Measurements from ENCODE around the gene FERMT1. TPM values are rescaled to one million over a fixed set of nuclear protein-coding genes. Genes with fewer than 3 reads are reported as not detected.

The FERMT1 gene
- total and polyA plus RNA-seq, 4 donors, result 0.83 to 2.4 (median 1.5) TPM

GRCh38 chr20:6122111-6122872, 538 bp downstream of the FERMT1 start:
- Histone ChIP-seq H3K4me3 (peak overlapping the region; percentile 30), H3K9me3 (ENCODE audit: control insufficient read depth in 4 of 4, insufficient read depth in 3 of 4, low read length in 3 of 4) (no peaks in the 10 kb centered on the region), H3K9ac (ENCODE audit: insufficient read depth in 1 of 2, low read length in 2 of 2) (peak overlapping the region; percentile 44 to 51), H3K36me3 (ENCODE audit: control insufficient read depth in 4 of 4, insufficient read depth in 4 of 4, low read length in 4 of 4) (no peaks in the 10 kb centered on the region), H3K27ac (ENCODE audit: low read depth in 1 of 2, low read length in 1 of 2) (peak overlapping the region in 1 of 2 donors; percentile 41), H3K27me3 (ENCODE audit: control insufficient read depth in 3 of 3, insufficient read depth in 3 of 3, low read length in 2 of 3) (no peaks in the 10 kb centered on the region), H3K4me1 (ENCODE audit: control insufficient read depth in 5 of 5, insufficient read depth in 5 of 5, low read length in 5 of 5) (peaks cover 0 to 18% (median 4%) of the 10 kb centered on the region in 5 donors)
- peak; percentile 48 to 74 (median 70) for DNase-seq
- WGBS, 2 donors, result 3% methylated on average over 27 of the region's 27 CpGs
- TF ChIP-seq, protein P1, sequence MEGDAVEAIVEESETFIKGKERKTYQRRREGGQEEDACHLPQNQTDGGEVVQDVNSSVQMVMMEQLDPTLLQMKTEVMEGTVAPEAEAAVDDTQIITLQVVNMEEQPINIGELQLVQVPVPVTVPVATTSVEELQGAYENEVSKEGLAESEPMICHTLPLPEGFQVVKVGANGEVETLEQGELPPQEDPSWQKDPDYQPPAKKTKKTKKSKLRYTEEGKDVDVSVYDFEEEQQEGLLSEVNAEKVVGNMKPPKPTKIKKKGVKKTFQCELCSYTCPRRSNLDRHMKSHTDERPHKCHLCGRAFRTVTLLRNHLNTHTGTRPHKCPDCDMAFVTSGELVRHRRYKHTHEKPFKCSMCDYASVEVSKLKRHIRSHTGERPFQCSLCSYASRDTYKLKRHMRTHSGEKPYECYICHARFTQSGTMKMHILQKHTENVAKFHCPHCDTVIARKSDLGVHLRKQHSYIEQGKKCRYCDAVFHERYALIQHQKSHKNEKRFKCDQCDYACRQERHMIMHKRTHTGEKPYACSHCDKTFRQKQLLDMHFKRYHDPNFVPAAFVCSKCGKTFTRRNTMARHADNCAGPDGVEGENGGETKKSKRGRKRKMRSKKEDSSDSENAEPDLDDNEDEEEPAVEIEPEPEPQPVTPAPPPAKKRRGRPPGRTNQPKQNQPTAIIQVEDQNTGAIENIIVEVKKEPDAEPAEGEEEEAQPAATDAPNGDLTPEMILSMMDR (IDR thresholded peaks at IDR 0.05; ENCODE audit: control extremely low read depth, extremely low read depth), result no peak
- no peak for ATAC-seq (ENCODE audit: insufficient read depth, low FRiP score)

DNA sequence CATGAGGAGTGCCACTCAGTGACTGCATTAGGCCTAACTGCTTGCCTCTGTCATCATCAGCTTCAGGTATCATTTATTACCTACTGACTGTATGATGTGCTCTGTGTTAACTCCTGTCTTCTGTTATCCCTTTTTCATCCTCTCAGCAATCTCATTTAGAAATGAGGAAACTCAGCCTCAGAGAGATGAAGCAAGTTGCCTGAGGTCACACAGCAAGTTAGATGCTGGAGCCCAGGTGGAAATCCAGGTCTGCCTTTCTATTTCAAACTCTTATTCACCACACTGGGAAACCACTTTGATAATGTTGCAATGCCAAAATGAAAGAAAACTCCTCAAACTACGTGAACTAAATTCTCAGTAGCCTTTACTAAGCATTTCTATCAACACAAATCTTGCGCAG, 1.3 kb downstream of the FERMT1 start:
- WGBS, 2 donors, result 80 to 87% methylated on average over 2 of the region's 2 CpGs
- ATAC-seq (ENCODE audit: insufficient read depth, low FRiP score) (no peak), DNase-seq (no peak)
- TF ChIP-seq, protein P1 (IDR thresholded peaks at IDR 0.05; ENCODE audit: control extremely low read depth, extremely low read depth), result no peak
- Histone ChIP-seq H3K4me3 (no peak overlapping the region), H3K9me3 (ENCODE audit: control insufficient read depth in 4 of 4, insufficient read depth in 3 of 4, low read length in 3 of 4) (no peaks in the 10 kb centered on the region), H3K4me1 (ENCODE audit: control insufficient read depth in 5 of 5, insufficient read depth in 5 of 5, low read length in 5 of 5) (peaks cover 0 to 18% (median 4%) of the 10 kb centered on the region in 5 donors), H3K9ac (ENCODE audit: insufficient read depth in 1 of 2, low read length in 2 of 2) (no peak overlapping the region), H3K27ac (ENCODE audit: low read depth in 1 of 2, low read length in 1 of 2) (no peak overlapping the region), H3K27me3 (ENCODE audit: control insufficient read depth in 3 of 3, insufficient read depth in 3 of 3, low read length in 2 of 3) (no peaks in the 10 kb centered on the region), H3K36me3 (ENCODE audit: control insufficient read depth in 4 of 4, insufficient read depth in 4 of 4, low read length in 4 of 4) (no peaks in the 10 kb centered on the region)

DNA sequence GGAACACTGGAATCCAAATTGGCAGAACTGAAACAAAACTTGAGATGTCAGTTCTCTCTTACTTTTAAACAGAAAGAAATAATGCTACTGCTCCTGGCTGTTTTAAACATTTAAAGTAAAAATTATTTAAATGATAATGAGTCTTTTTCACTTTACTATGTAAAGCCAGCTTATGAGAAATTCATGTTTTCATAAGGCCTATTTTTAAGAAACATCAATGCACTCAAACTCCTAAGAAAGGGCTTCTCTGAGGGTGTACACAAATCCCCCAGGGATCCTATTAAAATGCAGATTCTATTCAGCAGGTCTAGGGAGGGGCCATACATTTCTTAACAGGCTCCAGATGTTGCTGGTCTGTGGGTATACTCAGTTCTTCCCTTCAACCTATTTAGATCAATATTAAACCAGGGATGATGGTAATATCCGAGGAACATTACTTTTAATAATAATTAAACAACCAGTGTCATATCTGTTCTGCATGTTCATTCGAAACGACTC, 2.3 kb downstream of the FERMT1 start:
- Histone ChIP-seq H3K36me3 (ENCODE audit: control insufficient read depth in 4 of 4, insufficient read depth in 4 of 4, low read length in 4 of 4) (no peaks in the 10 kb centered on the region), H3K9me3 (ENCODE audit: control insufficient read depth in 4 of 4, insufficient read depth in 3 of 4, low read length in 3 of 4) (no peaks in the 10 kb centered on the region), H3K4me3 (no peak overlapping the region), H3K9ac (ENCODE audit: insufficient read depth in 1 of 2, low read length in 2 of 2) (no peak overlapping the region), H3K4me1 (ENCODE audit: control insufficient read depth in 5 of 5, insufficient read depth in 5 of 5, low read length in 5 of 5) (peaks cover 0 to 18% (median 4%) of the 10 kb centered on the region in 5 donors), H3K27me3 (ENCODE audit: control insufficient read depth in 3 of 3, insufficient read depth in 3 of 3, low read length in 2 of 3) (no peaks in the 10 kb centered on the region), H3K27ac (ENCODE audit: low read depth in 1 of 2, low read length in 1 of 2) (no peak overlapping the region)
- ATAC-seq (ENCODE audit: insufficient read depth, low FRiP score), result no peak
- 86 to 91% methylated on average over 3 of the region's 3 CpGs for WGBS, 2 donors
- TF ChIP-seq, protein P1 (IDR thresholded peaks at IDR 0.05; ENCODE audit: control extremely low read depth, extremely low read depth), result no peak
- no peak for DNase-seq

Measured in lung (tissue), 12 donors.